RPMI7951 (cell line): ENCODE measurements around the gene NFKBIL1. TPM values are rescaled to one million over a fixed set of nuclear protein-coding genes. Genes with fewer than 3 reads are reported as not detected.

Experiments
- DNase-seq: peaks from one replicate; pipeline ENCODE4 v3.0.0-alpha.2; 2012; ENCODE audit warnings: low read depth
- total RNA-seq: library from RNA; depleted of rRNA; stranded (reverse); fragments of >200 nt; shearing (Covaris generic); gene quantifications from 2 replicates; pipeline ENCODE4 v1.2.3, GENCODE V29; 2014

Gene NFKBIL1
- total RNA-seq, 1 experiment from 2014 or later: 27.5 TPM

DNA sequence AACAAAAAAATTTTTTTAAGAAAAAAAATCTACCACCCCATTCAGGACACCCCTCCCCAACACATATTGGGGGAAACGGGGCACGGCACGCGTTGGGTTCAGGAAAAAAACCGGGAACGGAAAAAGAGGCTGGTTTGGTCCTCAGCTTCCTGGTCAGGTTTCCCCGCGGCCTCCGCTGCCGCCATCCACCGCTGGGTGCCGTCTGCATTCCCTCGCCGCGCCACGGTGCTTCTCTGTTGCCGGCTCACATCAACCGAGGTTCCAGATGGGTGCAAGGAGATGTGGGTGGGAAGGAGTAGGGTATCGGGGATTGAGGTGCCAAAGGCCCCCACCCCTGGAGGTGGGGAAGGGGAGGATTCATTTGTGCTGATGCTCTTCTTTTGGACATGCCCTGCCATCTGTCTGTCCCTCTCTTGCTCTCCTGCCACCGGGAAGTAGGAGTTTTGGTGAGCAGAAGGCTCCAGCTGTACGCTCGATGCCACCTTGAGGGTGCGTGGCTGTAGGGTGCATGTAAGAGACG lies 12.8 kb upstream of the NFKBIL1 start:
- no peak for DNase-seq

DNA sequence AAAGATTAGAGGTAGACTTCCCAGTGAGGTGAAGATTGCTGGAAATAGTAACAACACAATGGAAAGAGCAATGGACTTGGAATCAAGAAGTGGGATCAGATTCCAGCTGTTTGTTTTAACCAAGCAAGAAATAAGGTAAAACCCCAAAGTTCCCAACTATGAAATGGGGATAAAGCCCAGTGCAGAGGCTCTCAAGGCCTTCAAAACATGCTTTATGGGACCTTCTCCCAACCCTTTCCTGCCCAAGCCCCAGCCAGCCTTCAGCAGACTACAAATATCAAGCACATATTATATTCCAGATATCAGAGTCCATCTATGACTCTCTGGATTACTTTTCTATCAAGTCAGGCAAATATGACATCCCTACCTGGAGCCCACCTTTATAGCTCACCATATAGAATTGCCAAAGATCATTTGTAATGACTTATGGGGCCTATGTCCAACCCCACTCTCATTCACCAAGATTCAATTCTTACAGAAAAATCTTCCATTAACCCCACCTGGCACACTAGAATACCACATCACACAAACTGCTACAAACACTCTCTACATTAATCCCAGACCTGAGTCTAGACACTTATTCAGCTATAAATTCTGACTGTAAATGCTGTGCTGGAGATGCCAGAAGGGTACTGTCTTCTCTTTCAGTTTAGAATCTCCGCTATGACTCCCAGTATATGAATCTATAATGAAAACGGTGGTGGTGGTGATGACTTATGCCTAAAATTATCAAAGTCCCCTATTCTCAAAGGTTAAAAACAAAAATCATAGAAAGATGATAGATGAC lies 11.7 kb upstream of the NFKBIL1 start:
- no peak for DNase-seq

DNA sequence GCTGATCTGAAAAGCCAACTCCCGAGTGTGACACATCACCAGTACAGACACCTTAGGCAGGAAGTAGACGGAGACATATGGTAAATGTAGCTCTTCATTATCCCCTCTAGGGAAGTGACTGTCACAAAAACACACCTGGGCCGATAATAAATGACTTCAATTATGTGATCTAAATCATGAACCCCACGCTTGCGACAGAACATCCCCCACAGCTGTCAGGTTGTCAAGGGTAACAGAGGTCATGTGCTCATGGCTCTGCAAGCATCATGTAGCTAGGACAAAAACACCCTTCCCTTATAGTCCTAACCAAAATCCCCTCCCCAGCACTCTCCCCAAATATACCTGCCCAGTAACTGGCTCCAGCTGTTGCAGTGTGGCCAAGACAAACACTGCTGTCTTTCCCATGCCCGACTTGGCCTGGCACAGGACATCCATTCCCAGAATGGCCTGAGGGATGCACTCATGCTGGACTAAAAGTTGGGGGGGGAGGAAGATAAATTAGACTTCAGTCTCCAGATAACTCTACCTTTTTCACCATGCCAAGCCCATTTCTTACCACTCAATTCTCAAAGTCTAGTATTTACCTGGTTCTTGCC lies 8.5 kb upstream of the NFKBIL1 start:
- DNase-seq: no peak

DNA sequence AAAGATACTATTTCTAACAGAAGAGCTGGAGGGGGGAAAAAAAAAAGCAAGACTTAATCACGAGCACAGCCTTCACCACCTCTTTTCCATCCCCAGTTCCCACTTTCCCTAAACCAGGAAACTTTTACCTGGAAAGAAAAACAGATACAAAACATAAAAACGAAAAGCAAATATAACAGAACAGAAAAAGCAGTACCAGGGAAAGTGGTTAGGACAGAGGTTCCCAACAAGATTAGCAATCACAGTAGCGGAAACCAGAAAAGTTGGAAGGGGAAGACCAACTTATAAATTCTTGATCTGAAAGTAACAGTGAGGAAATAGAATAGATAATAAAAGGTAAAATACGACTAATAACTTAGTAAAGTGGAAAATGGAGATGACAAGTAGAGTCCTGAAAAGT lies 6.8 kb upstream of the NFKBIL1 start:
- no peak for DNase-seq

DNA sequence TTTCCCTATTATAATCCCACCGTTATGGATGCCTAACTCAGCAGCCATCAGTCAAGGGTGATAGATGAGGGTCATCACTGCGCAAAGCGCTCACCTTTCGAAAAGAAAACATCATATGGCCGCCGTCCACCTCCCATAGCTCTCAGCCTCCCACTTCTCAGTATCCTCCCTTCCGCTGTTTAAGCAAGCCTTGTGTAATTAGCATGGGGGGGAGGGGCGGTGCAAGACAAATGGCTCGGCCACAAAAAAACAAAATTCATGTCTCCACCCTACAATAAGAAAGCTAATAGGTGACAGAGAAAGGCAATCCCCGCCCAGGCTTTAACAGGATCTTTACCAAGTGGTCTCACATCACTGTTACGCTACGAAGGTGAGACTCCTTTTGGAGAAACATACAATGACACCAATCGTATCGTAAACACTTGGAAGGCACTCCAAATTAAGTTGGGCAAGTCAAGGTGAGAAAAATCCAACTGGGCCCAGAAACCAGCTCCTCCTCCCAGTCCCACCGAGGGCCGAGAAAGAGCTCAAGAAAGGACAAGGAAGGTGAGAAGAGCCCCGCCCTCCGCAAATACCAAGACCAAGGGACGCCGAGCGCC lies 6.2 kb upstream of the NFKBIL1 start:
- DNase-seq: peak; percentile 60

DNA sequence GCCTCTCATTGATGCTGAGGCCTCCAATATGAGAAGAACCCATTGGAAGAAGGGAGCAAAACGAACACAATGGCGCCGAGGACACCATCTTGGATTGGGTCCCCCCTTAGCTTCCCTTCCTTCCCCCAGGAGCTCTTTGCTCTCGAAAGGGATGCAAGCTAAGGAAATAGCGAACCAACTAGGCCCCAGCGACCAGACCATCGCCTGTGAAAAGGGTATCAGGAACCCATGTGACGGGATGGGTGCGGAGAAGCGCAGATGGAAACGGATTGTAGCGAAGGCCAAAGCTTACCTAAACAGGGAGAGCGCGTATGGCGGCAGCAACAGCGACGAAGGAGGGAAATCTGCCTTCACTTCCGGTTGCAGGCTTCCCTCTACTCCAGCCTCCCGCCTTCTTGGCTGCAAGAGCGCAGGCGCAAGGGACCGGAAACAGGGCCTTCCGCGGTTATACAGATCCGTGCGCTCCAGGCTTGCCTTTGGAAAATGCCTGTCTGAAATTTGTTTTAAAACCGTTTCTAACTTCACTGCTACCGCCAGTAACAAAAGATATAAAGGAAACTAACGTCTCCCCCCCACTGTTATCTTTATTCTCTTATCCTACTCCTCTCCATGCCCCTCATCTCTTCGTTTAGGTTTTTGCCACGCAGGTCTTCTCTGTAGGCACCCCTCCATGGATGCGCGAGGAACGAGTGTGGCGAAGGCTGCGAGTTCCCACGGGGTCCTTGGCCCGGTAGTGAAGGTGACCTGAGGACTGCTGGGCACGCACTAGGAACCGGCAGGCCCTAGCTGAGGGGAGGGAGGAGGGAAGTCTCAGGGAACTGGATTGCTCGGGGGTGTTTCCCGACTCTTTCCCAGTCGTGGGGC lies 5.5 kb upstream of the NFKBIL1 start, which contains the start of gene DDX39B:
TSS of gene DDX39B (minus strand) at position 346 of the 864 bp plus-strand sequence. CDS start 1,471 bp downstream, outside the sequence.
- peak; percentile 97 for DNase-seq

DNA sequence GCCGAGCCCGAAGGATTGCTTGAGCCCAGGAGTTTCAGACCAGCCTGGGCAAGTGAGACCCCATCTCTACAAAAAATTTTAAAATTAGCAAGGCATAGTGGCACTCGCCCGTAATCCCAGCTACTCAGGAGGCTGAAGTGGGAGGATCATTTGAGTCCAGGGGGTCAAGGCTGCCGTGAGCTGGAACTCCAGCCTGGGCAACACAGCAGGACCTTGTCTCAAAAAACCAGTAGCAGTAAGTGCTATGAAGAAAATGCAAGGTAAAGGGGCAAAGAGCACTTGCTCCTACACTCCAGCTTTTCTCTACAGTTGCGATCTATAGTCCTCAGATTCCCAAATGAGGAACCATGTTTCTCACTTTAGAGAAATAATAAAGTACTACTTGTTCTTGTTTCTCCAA lies 3.8 kb upstream of the NFKBIL1 start:
- DNase-seq: no peak

DNA sequence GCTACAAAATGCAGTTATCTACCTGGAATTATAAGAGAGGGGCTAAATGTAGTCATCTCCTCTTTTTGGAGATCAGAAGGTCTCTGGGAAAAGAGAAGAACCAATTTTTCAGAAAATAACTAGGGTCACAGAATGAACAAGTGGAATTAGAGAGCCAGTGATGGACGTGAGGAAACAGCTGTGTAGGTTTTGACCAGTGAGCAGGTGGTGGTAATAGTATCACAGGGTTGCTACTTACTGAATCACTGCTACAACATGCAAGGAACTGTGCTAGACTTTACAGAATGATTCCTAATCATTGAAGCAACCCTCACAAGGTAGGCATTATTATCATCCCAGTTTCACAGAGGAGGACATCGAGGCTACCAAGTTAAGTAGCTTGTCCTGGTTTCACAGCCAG lies 2.7 kb upstream of the NFKBIL1 start:
- DNase-seq: no peak

DNA sequence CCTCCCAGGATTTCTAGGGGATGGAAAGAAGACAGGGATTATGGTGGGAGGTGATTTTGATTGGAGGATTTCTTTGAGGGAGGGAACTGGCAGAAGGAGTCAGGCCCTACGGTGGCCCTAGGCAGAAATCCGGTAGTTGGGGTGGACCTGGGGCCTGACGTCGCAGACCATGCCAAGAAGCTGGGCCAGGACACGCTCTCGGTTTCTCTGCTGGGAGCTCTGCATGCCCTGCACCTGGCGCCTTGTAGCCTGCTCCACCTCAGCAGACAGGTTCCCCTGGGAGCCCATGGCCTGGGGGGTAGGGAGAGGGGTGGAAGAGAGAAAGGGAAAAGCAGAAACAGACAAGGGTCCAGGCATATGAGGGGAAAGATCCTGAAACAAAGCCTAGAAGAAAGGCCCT lies 2.1 kb upstream of the NFKBIL1 start:
- DNase-seq: no peak

DNA sequence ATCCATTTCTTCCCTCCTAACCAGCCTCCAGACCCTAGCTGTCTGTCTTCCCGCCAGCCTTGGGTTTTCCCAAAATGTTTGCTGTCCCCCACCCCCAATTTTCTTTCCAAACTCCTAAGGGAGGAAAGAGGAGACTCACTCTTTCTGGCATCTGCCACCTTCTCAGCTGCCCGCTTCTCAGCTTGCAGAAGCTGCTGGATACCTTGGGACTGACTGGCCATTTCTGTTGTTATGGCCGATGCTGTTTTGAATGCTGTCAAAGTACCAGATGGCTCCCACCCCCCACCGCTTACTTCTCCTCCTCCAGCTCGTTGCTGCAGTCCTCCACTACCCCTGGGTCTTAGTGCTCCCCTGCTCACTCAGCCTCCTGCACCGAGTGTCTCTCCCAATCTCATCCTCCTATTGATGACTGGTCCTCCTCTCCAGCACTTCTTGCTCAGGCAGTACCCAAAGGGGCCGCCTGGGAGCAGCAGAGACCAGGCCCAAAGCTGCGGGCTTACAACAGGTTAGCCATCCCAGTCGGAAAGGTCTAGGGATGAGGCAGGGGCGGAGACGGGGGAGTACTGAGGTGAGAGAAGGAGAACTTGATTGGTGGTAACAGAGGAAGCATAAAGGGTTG lies 960 bp upstream of the NFKBIL1 start, which contains the start of gene ATP6V1G2:
TSS of gene ATP6V1G2 (minus strand) at position 270 of the 619 bp plus-strand sequence. CDS start at position 221, 49 bp downstream.
- DNase-seq: peak; percentile 88

DNA sequence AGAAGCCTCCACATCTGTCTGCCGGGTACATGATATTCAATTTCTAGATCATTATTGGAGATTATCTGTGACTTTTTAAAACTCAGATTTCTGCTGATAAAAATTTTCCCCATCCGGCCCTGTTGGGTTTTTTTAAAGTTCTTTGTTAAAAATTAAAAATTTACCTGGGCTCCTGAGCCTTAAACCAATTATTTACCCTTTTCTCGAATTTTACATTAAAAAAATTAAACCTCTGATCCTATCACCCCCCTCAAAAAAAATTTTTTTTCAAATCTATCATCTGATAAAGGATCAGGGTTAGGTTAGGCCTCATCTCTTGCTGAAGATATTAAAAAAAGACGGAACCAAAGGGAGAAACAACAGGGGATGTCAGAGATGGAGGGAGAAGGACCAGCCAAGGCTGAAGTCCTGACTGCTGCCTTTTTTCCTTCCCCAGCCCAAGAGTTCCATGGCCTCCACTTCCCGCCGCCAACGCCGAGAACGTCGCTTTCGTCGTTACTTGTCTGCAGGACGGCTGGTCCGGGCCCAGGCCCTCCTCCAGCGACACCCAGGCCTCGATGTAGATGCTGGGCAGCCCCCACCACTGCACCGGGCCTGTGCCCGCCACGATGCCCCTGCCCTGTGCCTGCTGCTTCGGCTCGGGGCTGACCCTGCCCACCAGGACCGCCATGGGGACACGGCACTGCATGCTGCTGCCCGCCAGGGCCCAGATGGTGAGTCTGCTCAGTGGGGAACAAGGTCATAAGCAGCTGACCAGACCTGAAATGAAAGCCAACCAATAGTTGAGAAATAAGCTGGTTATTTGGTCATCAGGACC lies 527 bp downstream of the NFKBIL1 start:
- peak; percentile 64 for DNase-seq

DNA sequence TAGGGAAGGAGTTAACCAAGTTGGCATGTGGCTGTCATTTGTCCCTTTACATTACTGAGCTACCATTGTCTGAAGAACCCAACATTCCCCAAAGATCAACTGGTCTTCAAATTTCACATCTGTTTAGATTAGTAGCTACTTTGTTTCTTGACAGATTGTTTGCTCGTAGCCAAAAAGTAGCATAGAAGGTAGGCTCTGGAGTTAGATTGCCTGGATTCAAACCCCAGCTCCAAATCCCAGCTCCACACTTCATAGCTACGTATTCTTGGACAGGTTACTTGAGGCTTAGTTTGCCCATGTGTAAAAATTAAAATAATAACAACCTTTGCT lies 1.1 kb downstream of the NFKBIL1 start:
- no peak for DNase-seq

DNA sequence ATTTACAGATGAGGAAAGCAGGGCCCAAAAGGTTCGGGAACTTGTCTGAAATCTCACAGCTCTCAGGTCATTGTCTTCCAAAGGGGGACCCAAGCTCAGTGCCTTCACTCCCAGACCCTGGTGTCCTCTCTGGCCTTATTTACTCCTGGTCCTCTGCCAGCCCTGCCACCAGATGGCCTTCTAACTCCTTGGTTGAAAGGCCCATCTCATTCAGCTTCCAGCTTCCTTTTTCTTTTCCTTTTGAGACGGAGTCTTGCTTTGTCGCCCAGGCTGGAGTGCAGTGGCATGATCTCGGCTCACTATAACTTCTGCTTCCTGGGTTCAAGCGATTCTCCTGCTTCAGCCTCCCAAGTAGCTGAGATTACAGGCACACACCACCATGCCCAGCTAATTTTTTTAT lies 4.0 kb downstream of the NFKBIL1 start:
- peak; percentile 73 for DNase-seq

DNA sequence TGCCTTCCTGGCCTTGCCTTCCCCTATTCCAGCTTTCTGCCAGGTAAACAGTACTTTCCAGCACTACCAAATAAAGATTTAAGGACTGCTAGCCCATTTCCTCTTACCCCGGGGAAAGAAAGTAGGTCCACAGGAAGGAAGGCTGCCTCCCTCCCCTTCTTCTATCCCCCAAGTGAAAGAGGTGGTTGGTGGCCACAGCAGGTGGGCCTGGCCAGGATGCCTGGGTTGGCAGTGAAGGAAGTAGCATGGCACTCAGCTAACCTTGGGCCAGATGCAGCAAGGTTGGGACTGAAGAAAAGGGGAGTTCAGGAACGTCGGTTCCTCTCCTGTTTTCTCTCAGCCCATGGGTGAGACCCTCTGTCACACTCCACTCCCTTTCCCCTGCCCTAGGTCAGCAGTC lies 8.9 kb downstream of the NFKBIL1 start:
- DNase-seq: no peak

DNA sequence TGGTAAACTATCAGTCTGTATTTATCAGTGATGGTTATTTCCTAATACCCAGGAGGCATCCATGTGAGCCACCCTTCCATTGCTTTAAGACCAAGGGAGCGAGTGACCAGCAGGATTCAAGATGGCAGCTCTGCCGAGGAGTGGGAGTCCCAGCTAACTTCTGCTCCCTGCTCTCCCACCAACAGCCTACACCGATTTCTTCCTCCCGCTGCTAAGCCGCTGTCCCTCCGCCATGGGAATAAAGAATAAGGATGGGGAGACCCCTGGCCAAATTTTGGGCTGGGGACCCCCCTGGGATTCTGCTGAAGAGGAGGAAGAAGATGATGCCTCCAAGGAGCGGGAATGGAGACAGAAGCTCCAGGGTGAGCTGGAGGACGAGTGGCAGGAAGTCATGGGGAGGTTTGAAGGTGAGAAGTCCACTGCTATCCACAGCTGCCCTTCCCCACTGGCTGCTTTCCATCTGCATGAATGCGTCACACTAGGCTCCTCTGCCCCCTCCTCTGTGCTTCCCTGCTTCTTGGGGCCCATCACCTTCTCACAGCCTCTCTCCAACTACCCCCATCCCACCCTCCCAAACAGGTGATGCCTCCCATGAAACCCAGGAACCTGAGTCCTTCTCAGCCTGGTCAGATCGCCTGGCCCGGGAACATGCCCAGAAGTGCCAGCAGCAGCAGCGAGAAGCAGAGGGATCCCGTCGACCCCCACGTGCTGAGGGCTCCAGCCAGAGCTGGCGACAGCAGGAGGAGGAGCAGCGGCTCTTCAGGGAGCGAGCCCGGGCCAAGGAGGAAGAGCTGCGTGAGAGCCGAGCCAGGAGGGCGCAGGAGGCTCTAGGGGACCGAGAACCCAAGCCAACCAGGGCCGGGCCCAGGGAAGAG lies 10.3 kb downstream of the NFKBIL1 start:
- DNase-seq: peak; percentile 29

DNA sequence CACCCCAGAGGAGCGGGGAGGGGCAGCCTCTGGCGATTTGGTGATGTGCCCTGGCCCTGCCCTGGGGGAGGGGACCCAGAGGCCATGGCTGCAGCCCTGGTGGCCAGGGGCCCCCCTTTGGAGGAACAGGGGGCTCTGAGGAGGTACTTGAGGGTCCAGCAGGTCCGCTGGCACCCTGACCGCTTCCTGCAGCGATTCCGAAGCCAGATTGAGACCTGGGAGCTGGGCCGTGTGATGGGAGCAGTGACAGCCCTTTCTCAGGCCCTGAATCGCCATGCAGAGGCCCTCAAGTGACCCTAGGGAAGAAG lies 10.9 kb downstream of the NFKBIL1 start:
- DNase-seq: no peak

DNA sequence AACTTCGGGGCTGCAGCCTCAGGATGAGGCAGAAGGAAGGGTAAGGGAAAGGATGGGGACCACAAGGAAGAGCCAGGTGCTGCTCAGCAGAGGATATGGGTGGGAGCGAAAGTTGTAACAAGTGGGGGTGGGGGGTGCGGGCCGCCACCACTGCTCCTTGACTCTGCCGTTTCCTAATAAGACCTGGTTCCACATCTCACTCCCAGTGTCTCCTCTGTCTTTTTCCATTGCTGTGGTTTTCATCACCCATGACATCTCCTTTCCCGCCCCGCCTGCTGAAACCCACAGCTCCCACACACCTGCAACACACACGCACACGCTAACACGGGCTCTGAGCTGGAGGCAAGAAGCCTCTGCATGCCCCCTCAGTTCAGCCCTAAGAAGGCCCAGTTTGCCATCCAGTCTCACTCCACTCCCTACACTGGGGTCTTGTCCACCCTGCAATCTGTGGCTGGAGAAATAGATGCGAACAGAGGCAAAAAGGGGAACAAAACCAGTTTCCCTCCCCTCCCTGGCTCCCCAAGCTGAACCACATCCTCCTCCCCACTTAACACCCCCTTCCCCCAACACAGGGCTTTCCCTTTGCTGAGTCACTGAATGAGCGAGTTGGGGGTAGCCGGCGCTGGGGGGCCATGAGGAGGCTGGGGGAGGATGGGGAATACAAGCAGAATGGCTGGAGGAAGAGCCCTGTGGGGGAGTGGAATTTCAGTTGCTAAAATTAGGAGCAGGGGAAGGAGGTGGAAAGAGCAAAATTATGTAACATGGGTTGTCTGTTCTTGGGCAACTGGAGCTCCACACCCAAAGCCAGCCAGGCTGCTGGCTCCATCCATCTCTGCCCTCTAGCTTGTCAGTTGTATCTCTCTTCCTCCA lies 11.5 kb downstream of the NFKBIL1 start:
- DNase-seq: peak; percentile 77

DNA sequence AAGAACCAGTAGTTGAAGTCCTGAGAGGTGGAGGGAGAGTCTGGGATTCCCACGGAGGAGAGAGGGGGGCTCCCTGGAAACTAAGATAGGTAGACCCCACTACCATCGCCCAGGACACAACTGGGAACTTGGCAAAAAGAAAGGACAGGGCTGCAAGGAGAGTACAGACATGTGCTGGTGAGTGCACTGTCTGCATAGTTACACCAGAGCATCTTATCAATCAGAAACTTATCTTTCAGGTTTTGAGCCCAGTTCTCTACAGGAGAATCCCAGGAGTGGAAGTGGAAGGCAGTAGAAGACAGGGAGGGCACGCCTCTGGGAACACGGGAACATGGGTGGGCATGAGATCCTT lies 12.2 kb downstream of the NFKBIL1 start:
- no peak for DNase-seq
